Measurements from ENCODE around the gene PPM1H.
A peak's percentile ranks its signal among the peaks of the same experiment; 100 is the strongest.

The PPM1H gene

GRCh38 chr12:62802321-62802720, 132.6 kb downstream of the PPM1H start:
- POLR2A ChIA-PET (ENCODE audit: low non-redundant PET) = no interaction called here
- DNase-seq (ENCODE audit: low spot score) = no peak
- no peak for TF ChIP-seq CTCF (conservative IDR thresholded peaks at IDR 0.05; ENCODE audit: low read depth)
- no peak overlapping the region for H3K27ac ChIP-seq
- CTCF ChIA-PET = no interaction called here

- ChIA-PET CTCF (no interaction called here), POLR2A (ENCODE audit: low non-redundant PET) (no interaction called here)
- no peak for DNase-seq (ENCODE audit: low spot score)
- no peak for TF ChIP-seq CTCF (conservative IDR thresholded peaks at IDR 0.05; ENCODE audit: low read depth)
- H3K27ac ChIP-seq = no peak overlapping the region
Observed at GRCh38 chr12:62801796-62802195, 133.2 kb downstream of the PPM1H start.

GRCh38 chr12:62800707-62801400, 134.1 kb downstream of the PPM1H start:
- ChIA-PET CTCF (interaction anchor here (0.7 to 3.5 kb wide), 3 partner anchors 12 to 219 kb away, joined by 3 to 20 read pairs (median 4); no protein-coding TSS in a partner anchor), POLR2A (ENCODE audit: low non-redundant PET) (no interaction called here)
- no peak overlapping the region for H3K27ac ChIP-seq
- no peak for TF ChIP-seq CTCF (conservative IDR thresholded peaks at IDR 0.05; ENCODE audit: low read depth)
- DNase-seq (ENCODE audit: low spot score) = no peak

- ChIA-PET POLR2A (ENCODE audit: low non-redundant PET) (no interaction called here), CTCF (interaction anchor here (0.5 to 3.5 kb wide), 16 partner anchors 13 to 607 kb away, joined by 3 to 20 read pairs (median 4); a partner anchor contains a TSS)
- no peak for TF ChIP-seq CTCF (conservative IDR thresholded peaks at IDR 0.05; ENCODE audit: low read depth)
- H3K27ac ChIP-seq = no peak overlapping the region
- DNase-seq (ENCODE audit: low spot score) = no peak
Observed at GRCh38 chr12:62799766-62800406, 135.1 kb downstream of the PPM1H start.

- peak; percentile 96 for TF ChIP-seq CTCF (conservative IDR thresholded peaks at IDR 0.05; ENCODE audit: low read depth)
- peak; percentile 56 for DNase-seq (ENCODE audit: low spot score)
- ChIA-PET POLR2A (ENCODE audit: low non-redundant PET) (no interaction called here), CTCF (interaction anchor here (0.5 to 3.5 kb wide), 16 partner anchors 13 to 606 kb away, joined by 3 to 20 read pairs (median 4); a partner anchor contains a TSS)
- no peak overlapping the region for H3K27ac ChIP-seq
Observed at GRCh38 chr12:62799126-62799736, 135.7 kb downstream of the PPM1H start.

- peak; percentile 53; the same call in 1 of the 2 replicates for TF ChIP-seq CTCF (conservative IDR thresholded peaks at IDR 0.05; ENCODE audit: low read depth)
- H3K27ac ChIP-seq = no peak overlapping the region
- CTCF ChIA-PET = interaction anchor here (0.6 to 2.5 kb wide), 19 partner anchors 10 to 356 kb away, joined by 3 to 13 read pairs (median 3); no protein-coding TSS in a partner anchor
- POLR2A ChIA-PET (ENCODE audit: low non-redundant PET) = no interaction called here
- DNase-seq (ENCODE audit: low spot score) = no peak
Observed at GRCh38 chr12:62794218-62794583, 140.7 kb downstream of the PPM1H start.

All from RWPE1 (cell line).